Chondrocyte (in vitro differentiated cells): Measurements from ENCODE around the gene PRKD1. TPM values are rescaled to one million over a fixed set of nuclear protein-coding genes. Genes with fewer than 3 reads are reported as not detected.
A peak's percentile ranks its signal among the peaks of the same experiment; 100 is the strongest.

ENCODE experiments used
- DNase-seq: peaks from one replicate; pipeline ENCODE4 v3.0.0; 2021; ENCODE audit warnings: mixed read lengths, low spot score
- H3K27ac Mint-ChIP-seq: one replicate; pipeline ENCODE4 v1.8.0; 2021; ENCODE audit warnings: mild to moderate bottlenecking, moderate library complexity, mixed read lengths; ENCODE audit not compliant: unreplicated experiment
- H3K27me3 Mint-ChIP-seq: 2 replicates; pipeline ENCODE4 v1.8.0; 2021; ENCODE audit warnings: low read depth, mixed read lengths
- H3K36me3 Mint-ChIP-seq: 2 replicates; pipeline ENCODE4 v1.8.0; 2021; ENCODE audit warnings: low read depth, mixed read lengths
- H3K4me1 Mint-ChIP-seq: 2 replicates; pipeline ENCODE4 v1.8.0; 2021; ENCODE audit warnings: low read depth, mild to moderate bottlenecking, mixed read lengths
- H3K4me3 Mint-ChIP-seq: one replicate; pipeline ENCODE4 v1.8.0; 2021; ENCODE audit warnings: mild to moderate bottlenecking, moderate library complexity, mixed read lengths; ENCODE audit not compliant: unreplicated experiment
- H3K9me3 Mint-ChIP-seq: 2 replicates; pipeline ENCODE4 v1.8.0; 2021; ENCODE audit warnings: low read depth, mixed read lengths
- CTCF ChIP-seq: fragments of 200-600 bp; sonication (generic); IDR thresholded peaks from 2 replicates; pipeline ENCODE4 v1.5.0; 2021; ENCODE audit warnings: antibody characterized with exemption, mild to moderate bottlenecking, moderate library complexity
- total RNA-seq: library from RNA; stranded (reverse); gene quantifications from 3 replicates; pipeline ENCODE4 v1.2.1, GENCODE V29; 2021

PRKD1 gene
- total RNA-seq, 1 donor from 2014 or later, result 11.1 TPM

- no peak for TF ChIP-seq CTCF
- Mint-ChIP-seq H3K9me3 (no peaks in the 10 kb centered on the region), H3K36me3 (no peaks in the 10 kb centered on the region), H3K27ac (no peak overlapping the region), H3K4me3 (no peak overlapping the region), H3K4me1 (peaks cover 23% of the 10 kb centered on the region), H3K27me3 (no peaks in the 10 kb centered on the region)
- DNase-seq, result no peak
These were observed 125.4 kb downstream of the PRKD1 start for GRCh38 chr14:29802211-29802610.

GRCh38 chr14:29800961-29801360 is 126.7 kb downstream of the PRKD1 start:
- no peaks in the 10 kb centered on the region for H3K9me3 Mint-ChIP-seq
- TF ChIP-seq CTCF, result peak; percentile 23
- peaks cover 16% of the 10 kb centered on the region for H3K4me1 Mint-ChIP-seq
- H3K27ac Mint-ChIP-seq, result no peak overlapping the region
- H3K27me3 Mint-ChIP-seq, result no peaks in the 10 kb centered on the region
- H3K36me3 Mint-ChIP-seq, result no peaks in the 10 kb centered on the region
- DNase-seq, result no peak
- no peak overlapping the region for H3K4me3 Mint-ChIP-seq

- H3K4me1 Mint-ChIP-seq, result peaks cover 6% of the 10 kb centered on the region
- H3K4me3 Mint-ChIP-seq, result no peak overlapping the region
- no peak for DNase-seq
- no peaks in the 10 kb centered on the region for H3K9me3 Mint-ChIP-seq
- H3K27ac Mint-ChIP-seq, result no peak overlapping the region
- TF ChIP-seq CTCF, result peak; percentile 6
- no peaks in the 10 kb centered on the region for H3K36me3 Mint-ChIP-seq
- no peaks in the 10 kb centered on the region for H3K27me3 Mint-ChIP-seq
These were observed 128.1 kb downstream of the PRKD1 start for GRCh38 chr14:29799464-29800095.

- no peaks in the 10 kb centered on the region for H3K36me3 Mint-ChIP-seq
- H3K27ac Mint-ChIP-seq, result no peak overlapping the region
- no peaks in the 10 kb centered on the region for H3K27me3 Mint-ChIP-seq
- peaks cover 8% of the 10 kb centered on the region for H3K4me1 Mint-ChIP-seq
- TF ChIP-seq CTCF, result no peak
- DNase-seq, result no peak
- H3K9me3 Mint-ChIP-seq, result no peaks in the 10 kb centered on the region
- no peak overlapping the region for H3K4me3 Mint-ChIP-seq
These were observed 128.8 kb downstream of the PRKD1 start for GRCh38 chr14:29798811-29799210.

GRCh38 chr14:29798108-29798663 is 129.5 kb downstream of the PRKD1 start:
- no peak for DNase-seq
- Mint-ChIP-seq H3K4me3 (no peak overlapping the region), H3K27ac (no peak overlapping the region), H3K36me3 (no peaks in the 10 kb centered on the region), H3K4me1 (peaks cover 8% of the 10 kb centered on the region), H3K9me3 (no peaks in the 10 kb centered on the region), H3K27me3 (no peaks in the 10 kb centered on the region)
- no peak for TF ChIP-seq CTCF
